Lower lobe of right lung (tissue), 2 donors: ENCODE measurements around the gene TOP2A. TPM values are rescaled to one million over a fixed set of nuclear protein-coding genes. Genes with fewer than 3 reads are reported as not detected.

ENCODE experiments used
- ATAC-seq, 2 donors: fragments of 200-7000 bp; cut with Tn5 transposase; one replicate each; pipeline ENCODE4 v1.9.1; 2020 to 2022; ENCODE audit warnings: mild to moderate bottlenecking in 2 of 2, moderate library complexity in 2 of 2
- DNase-seq: peaks from one replicate; pipeline ENCODE4 v3.0.0-alpha.2; 2020
- H3K27ac ChIP-seq: fragments of 200-600 bp; one replicate; pipeline ENCODE4 v1.8.0; 2022
- H3K27me3 ChIP-seq: fragments of 200-600 bp; one replicate; pipeline ENCODE4 v1.8.0; 2022; ENCODE audit warnings: low read depth
- H3K36me3 ChIP-seq: fragments of 200-600 bp; one replicate; pipeline ENCODE4 v1.8.0; 2022; ENCODE audit warnings: mild to moderate bottlenecking
- H3K4me1 ChIP-seq: fragments of 200-600 bp; one replicate; pipeline ENCODE4 v1.8.0; 2022
- H3K4me3 ChIP-seq: fragments of 200-600 bp; one replicate; pipeline ENCODE4 v1.8.0; 2022; ENCODE audit warnings: mild to moderate bottlenecking
- H3K9me3 ChIP-seq: fragments of 200-600 bp; one replicate; pipeline ENCODE4 v1.8.0; 2022
- CTCF ChIP-seq: fragments of 200-600 bp; IDR thresholded peaks from one replicate; pipeline ENCODE4 v1.8.0; 2022; ENCODE audit warnings: antibody characterized with exemption, mild to moderate bottlenecking
- intact Hi-C: fragments of 100-400 bp; cut with DNase I; formaldehyde crosslinking; loops from one replicate; pipeline ENCODE4 v1.11.0; 2022
- total RNA-seq: library from RNA; stranded (reverse); fragmentation: NEBNext Ultra II Directional; extraction: Animal tissue kit (Norgen Biotek cat#: 25700); gene quantifications from one replicate; pipeline ENCODE4 v1.2.1, GENCODE V29; 2021
- donor health status: DM: no; HTN: yes; CAD: no; lungs with severe emphysema.

TOP2A gene
- total RNA-seq, 1 donor from 2014 or later, result 6.7 TPM

- H3K27me3 ChIP-seq, result no peaks in the 10 kb centered on the region
- ATAC-seq, result no peak
- no peaks in the 10 kb centered on the region for H3K9me3 ChIP-seq
- peaks cover 82% of the 10 kb centered on the region for H3K4me1 ChIP-seq
- no peak for DNase-seq
- peak overlapping the region; percentile 92 for H3K27ac ChIP-seq
- TF ChIP-seq CTCF, result no peak
- H3K4me3 ChIP-seq, result peak overlapping the region; percentile 84
- intact Hi-C loops, result no loop called here
- peaks cover 6% of the 10 kb centered on the region for H3K36me3 ChIP-seq
Observed at GRCh38 chr17:40445751-40446468, 28.2 kb upstream of the TOP2A start.

GRCh38 chr17:40443988-40444899, 26.5 kb upstream of the TOP2A start:
- H3K36me3 ChIP-seq, result peaks cover 6% of the 10 kb centered on the region
- no peak for TF ChIP-seq CTCF
- H3K27me3 ChIP-seq, result no peaks in the 10 kb centered on the region
- ATAC-seq (no peak), DNase-seq (no peak)
- peak overlapping the region; percentile 92 for H3K27ac ChIP-seq
- peak overlapping the region; percentile 84 for H3K4me3 ChIP-seq
- intact Hi-C loops, result no loop called here
- H3K4me1 ChIP-seq, result peaks cover 66% of the 10 kb centered on the region
- no peaks in the 10 kb centered on the region for H3K9me3 ChIP-seq

GRCh38 chr17:40443196-40443987, 25.7 kb upstream of the TOP2A start, which contains the start of gene IGFBP4:
TSS of gene IGFBP4 (plus strand) at chr17:40443450. CDS start at chr17:40443736, 286 bp downstream.
- Histone ChIP-seq H3K4me3 (peak within 1 kb of the TSS; percentile 84), H3K36me3 (peaks cover 6% of the 10 kb centered on the region), H3K27me3 (no peaks in the 10 kb centered on the region), H3K4me1 (peaks cover 57% of the 10 kb centered on the region), H3K9me3 (no peaks in the 10 kb centered on the region), H3K27ac (peak within 1 kb of the TSS; percentile 92)
- DNase-seq, result peak; percentile 89
- ATAC-seq, result peak; percentile 77 to 79
- peak; percentile 45 for TF ChIP-seq CTCF
- intact Hi-C loops, result no loop called here

GRCh38 chr17:40442392-40443195, 24.9 kb upstream of the TOP2A start:
- TF ChIP-seq CTCF, result no peak
- intact Hi-C loops, result no loop called here
- H3K27ac ChIP-seq, result peak overlapping the region; percentile 92

More at GRCh38 chr17:40442392-40443195, 24.9 kb upstream of the TOP2A start:
- no peaks in the 10 kb centered on the region for H3K27me3 ChIP-seq
- peak; percentile 20 to 39 for ATAC-seq
- DNase-seq, result no peak
- peaks cover 50% of the 10 kb centered on the region for H3K4me1 ChIP-seq
- H3K36me3 ChIP-seq, result peaks cover 6% of the 10 kb centered on the region
- peak overlapping the region; percentile 84 for H3K4me3 ChIP-seq
- no peaks in the 10 kb centered on the region for H3K9me3 ChIP-seq
